IMR-90 (cell line): Measurements from ENCODE around the gene COL2A1. TPM values are rescaled to one million over a fixed set of nuclear protein-coding genes. Genes with fewer than 3 reads are reported as not detected.

Source experiments
- ATAC-seq: fragments of 200-7000 bp; cut with Tn5 transposase; 2 replicates; pipeline ENCODE4 v1.9.1; 2020; ENCODE audit warnings: low read depth, mild to moderate bottlenecking, moderate library complexity
- BruUV-seq: library from RNA; stranded (reverse); fragments of 400-500 nt; replicated peaks from 2 replicates; lab custom pipeline; 2021; lab: Mats Ljungman, UMichigan
- CTCF ChIA-PET: fragments of 300-600 bp; formaldehyde crosslinking; extraction: SDS; loops from one replicate; lab custom pipeline; 2021; ENCODE audit warnings: antibody characterized with exemption; lab: Yijun Ruan, JAX
- POLR2A ChIA-PET: fragments of 300-600 bp; sonication (Branson Sonifier 250); formaldehyde crosslinking; loops from one replicate; lab custom pipeline; 2022; ENCODE audit warnings: antibody characterized with exemption; ENCODE audit not compliant: unreplicated experiment; lab: Charles Lee
- DNase-seq: peaks from one replicate; pipeline ENCODE4 v3.0.0; 2013
- H2AFZ ChIP-seq: replicated peaks from 2 replicates; pipeline ENCODE3; 2013; ENCODE audit warnings: low read length, mild to moderate bottlenecking; ENCODE audit not compliant: poor library complexity
- H2AK5ac ChIP-seq: 2 replicates; pipeline ENCODE4 v1.6.1; 2013; ENCODE audit warnings: low read depth, low read length, inconsistent platforms
- H2AK9ac ChIP-seq: replicated peaks from 2 replicates; pipeline ENCODE3; 2013; ENCODE audit warnings: mild to moderate bottlenecking, low read depth, low read length, moderate library complexity; ENCODE audit not compliant: poor library complexity
- H2BK120ac ChIP-seq: 2 replicates; pipeline ENCODE4 v1.6.1; 2013; ENCODE audit warnings: low read depth, low read length, inconsistent platforms
- H2BK15ac ChIP-seq: 3 replicates; pipeline ENCODE4 v1.6.1; 2013; ENCODE audit warnings: low read depth, low read length, inconsistent platforms
- H2BK20ac ChIP-seq: 2 replicates; pipeline ENCODE4 v1.6.1; 2013; ENCODE audit warnings: low read depth, mild to moderate bottlenecking, inconsistent platforms, low read length, moderate library complexity
- H2BK5ac ChIP-seq: 2 replicates; pipeline ENCODE4 v1.6.1; 2013; ENCODE audit warnings: mild to moderate bottlenecking, low read depth, low read length, inconsistent platforms; ENCODE audit not compliant: poor library complexity, severe bottlenecking
- H3K14ac ChIP-seq: replicated peaks from 2 replicates; pipeline ENCODE4 v1.6.1; 2013; ENCODE audit warnings: low read depth, low read length, inconsistent platforms
- H3K18ac ChIP-seq: 2 replicates; pipeline ENCODE4 v1.6.1; 2013; ENCODE audit warnings: low read depth, low read length, control low read depth
- H3K23ac ChIP-seq: 2 replicates; pipeline ENCODE4 v1.6.1; 2013; ENCODE audit warnings: low read depth, low read length, inconsistent platforms
- H3K27ac ChIP-seq: 2 replicates; pipeline ENCODE4 v1.5.1; 2013; ENCODE audit warnings: mild to moderate bottlenecking, control low read depth, low read length; ENCODE audit not compliant: insufficient read depth
- H3K27me3 ChIP-seq: 2 replicates; pipeline ENCODE4 v1.6.1; 2013; ENCODE audit warnings: low read length; ENCODE audit not compliant: control insufficient read depth, insufficient read depth
- H3K36me3 ChIP-seq: 2 replicates; pipeline ENCODE4 v1.6.1; 2013; ENCODE audit warnings: low read length, mixed read lengths; ENCODE audit not compliant: control insufficient read depth, insufficient read depth
- H3K4ac ChIP-seq: 2 replicates; pipeline ENCODE4 v1.6.1; 2013; ENCODE audit warnings: low read depth, low read length, inconsistent platforms
- H3K4me1 ChIP-seq: 2 replicates; pipeline ENCODE4 v1.6.1; 2013; ENCODE audit warnings: low read length, mixed read lengths; ENCODE audit not compliant: control insufficient read depth, insufficient read depth
- H3K4me2 ChIP-seq: 2 replicates; pipeline ENCODE4 v1.6.1; 2013; ENCODE audit warnings: low read depth, mild to moderate bottlenecking, control low read depth, low read length, moderate library complexity
- H3K4me3 ChIP-seq: 2 replicates; pipeline ENCODE4 v1.5.1; 2013; ENCODE audit warnings: low read depth, mild to moderate bottlenecking, control low read depth, low read length, moderate library complexity; ENCODE audit not compliant: insufficient read depth
- H3K56ac ChIP-seq: 2 replicates; pipeline ENCODE4 v1.6.1; 2013; ENCODE audit warnings: low read length, inconsistent platforms; ENCODE audit not compliant: insufficient read depth; ENCODE audit errors: extremely low read depth
- H3K79me1 ChIP-seq, 2 experiments: 2 replicates each; pipeline ENCODE4 v1.6.1; 2013; ENCODE audit warnings: low read length in 2 of 2, inconsistent platforms in 1 of 2, low read depth in 1 of 2
- H3K9ac ChIP-seq: 2 replicates; pipeline ENCODE4 v1.6.1; 2013; ENCODE audit warnings: low read depth, low read length, control low read depth
- H3K9me1 ChIP-seq: 2 replicates; pipeline ENCODE4 v1.6.1; 2013; ENCODE audit warnings: low read length, inconsistent platforms; ENCODE audit not compliant: insufficient read depth
- H3K9me3 ChIP-seq: 2 replicates; pipeline ENCODE4 v1.6.1; 2013; ENCODE audit warnings: low read length; ENCODE audit not compliant: control insufficient read depth, insufficient read depth
- H4K20me1 ChIP-seq: 2 replicates; pipeline ENCODE4 v1.6.1; 2013; ENCODE audit warnings: low read length, inconsistent platforms; ENCODE audit not compliant: insufficient read depth
- H4K5ac ChIP-seq: 2 replicates; pipeline ENCODE4 v1.6.1; 2013; ENCODE audit warnings: mild to moderate bottlenecking, low read depth, low read length, control low read depth
- H4K8ac ChIP-seq, 2 experiments: 2 replicates each; pipeline ENCODE4 v1.6.1; 2013; ENCODE audit warnings: low read depth in 2 of 2, low read length in 2 of 2, control low read depth in 1 of 2, inconsistent platforms in 1 of 2
- H4K91ac ChIP-seq: 2 replicates; pipeline ENCODE4 v1.6.1; 2013; ENCODE audit warnings: low read depth, low read length, inconsistent platforms; ENCODE audit not compliant: insufficient read depth
- BHLHE40 ChIP-seq: fragments of 150-350 bp; IDR thresholded peaks from 2 replicates; pipeline ENCODE4 v1.6.1; 2016; ENCODE audit warnings: mild to moderate bottlenecking, low read depth, low read length
- CEBPB ChIP-seq: IDR thresholded peaks from 2 replicates; pipeline ENCODE4 v1.6.1; 2012; ENCODE audit warnings: low read depth, low read length, improper control_type of control experiment
- CHD1 ChIP-seq: IDR thresholded peaks from 2 replicates; pipeline ENCODE4 v1.6.1; 2012; ENCODE audit warnings: low read depth, low read length, improper control_type of control experiment
- CTCF ChIP-seq: conservative IDR thresholded peaks from 2 replicates; pipeline ENCODE4 v1.5.1; 2012; ENCODE audit warnings: mild to moderate bottlenecking, low read depth, low read length, improper control_type of control experiment
- FOS ChIP-seq: fragments of 150-350 bp; IDR thresholded peaks from 2 replicates; pipeline ENCODE4 v1.6.1; 2016; ENCODE audit warnings: low read depth, low read length
- MAFK ChIP-seq: IDR thresholded peaks from 2 replicates; pipeline ENCODE4 v1.6.1; 2012; ENCODE audit warnings: low read depth, low read length, improper control_type of control experiment
- MAZ ChIP-seq: IDR thresholded peaks from 2 replicates; pipeline ENCODE4 v1.6.1; 2012; ENCODE audit warnings: low read depth, mild to moderate bottlenecking, low read length, improper control_type of control experiment, moderate library complexity, borderline replicate concordance
- MXI1 ChIP-seq: IDR thresholded peaks from 2 replicates; pipeline ENCODE4 v1.6.1; 2012; ENCODE audit warnings: low read depth, mild to moderate bottlenecking, low read length, moderate library complexity, borderline replicate concordance
- NFE2L2 ChIP-seq: fragments of 150-350 bp; IDR thresholded peaks from 2 replicates; pipeline ENCODE4 v1.6.1; 2016; ENCODE audit warnings: low read depth, mild to moderate bottlenecking, low read length
- POLR2A ChIP-seq: IDR thresholded peaks from 2 replicates; pipeline ENCODE4 v1.6.1; 2012; ENCODE audit warnings: mild to moderate bottlenecking, low read depth, low read length
- RAD21 ChIP-seq: IDR thresholded peaks from 2 replicates; pipeline ENCODE4 v1.6.1; 2012; ENCODE audit warnings: low read length, improper control_type of control experiment
- RCOR1 ChIP-seq: IDR thresholded peaks from 2 replicates; pipeline ENCODE4 v1.6.1; 2012; ENCODE audit warnings: mild to moderate bottlenecking, low read length, improper control_type of control experiment; ENCODE audit not compliant: insufficient replicate concordance
- RFX5 ChIP-seq: IDR thresholded peaks from 2 replicates; pipeline ENCODE4 v1.8.0; 2012; ENCODE audit warnings: low read depth, mild to moderate bottlenecking, low read length, moderate library complexity
- SMC3 ChIP-seq: fragments of 150-350 bp; IDR thresholded peaks from 2 replicates; pipeline ENCODE4 v1.6.1; 2016; ENCODE audit warnings: low read depth, mild to moderate bottlenecking, antibody characterized with exemption, low read length, moderate library complexity
- USF2 ChIP-seq: fragments of 150-350 bp; IDR thresholded peaks from 2 replicates; pipeline ENCODE4 v1.6.1; 2017; ENCODE audit warnings: mild to moderate bottlenecking, antibody characterized with exemption, low read length, low read depth
- WGBS, 2 experiments: methylation state at CpG; one replicate each; pipeline versions ENCODE4 v1.1.5 to v1.1.7; 2013; ENCODE audit warnings: missing lambda C conversion rate in 2 of 2; ENCODE audit not compliant: insufficient read length in 1 of 2; ENCODE audit errors: extremely low coverage in 2 of 2; 5-methylcytosine and 5-hydroxymethylcytosine counted together
- dilution Hi-C: fragments of 300-500 bp; cut with HindIII; formaldehyde crosslinking; loops from one replicate; pipeline ENCODE4 v1.14.3; 2018; ENCODE audit warnings: low sequenced_read_pairs; ENCODE audit not compliant: unreplicated experiment
- in situ Hi-C: fragments of 300-500 bp; cut with MboI; formaldehyde crosslinking; loops from 3 replicates; pipeline ENCODE4 v1.14.3; 2019; ENCODE audit warnings: low sequenced_read_pairs, inconsistent platforms, mixed read lengths
- intact Hi-C: fragments of 100-400 bp; cut with micrococcal nuclease; formaldehyde crosslinking; loops from 2 replicates; pipeline ENCODE4 v1.10.0; 2022
- polyA plus RNA-seq, 3 experiments: library from polyadenylated mRNA; depleted of rRNA; stranded (reverse); fragments of >200 nt; gene quantifications; 2 replicates each; pipeline ENCODE4 v1.2.3, GENCODE V29; 2012; ENCODE audit warnings: low replicate concordance in 1 of 3
- total RNA-seq: library from RNA; depleted of rRNA; stranded (reverse); fragments of >200 nt; gene quantifications from 2 replicates; pipeline ENCODE4 v1.2.3, GENCODE V29; 2012
- TF ChIP-seq, protein P1 (sequence below): fragments of 150-350 bp; IDR thresholded peaks from 2 replicates; pipeline ENCODE4 v1.6.1; 2016; ENCODE audit warnings: low read depth, mild to moderate bottlenecking, low read length, moderate library complexity, borderline replicate concordance

Gene COL2A1
- total and polyA plus RNA-seq, 2 of the 4 experiments (the other 2 are of a cell fraction): 0.05 TPM; not detected in 1

DNA sequence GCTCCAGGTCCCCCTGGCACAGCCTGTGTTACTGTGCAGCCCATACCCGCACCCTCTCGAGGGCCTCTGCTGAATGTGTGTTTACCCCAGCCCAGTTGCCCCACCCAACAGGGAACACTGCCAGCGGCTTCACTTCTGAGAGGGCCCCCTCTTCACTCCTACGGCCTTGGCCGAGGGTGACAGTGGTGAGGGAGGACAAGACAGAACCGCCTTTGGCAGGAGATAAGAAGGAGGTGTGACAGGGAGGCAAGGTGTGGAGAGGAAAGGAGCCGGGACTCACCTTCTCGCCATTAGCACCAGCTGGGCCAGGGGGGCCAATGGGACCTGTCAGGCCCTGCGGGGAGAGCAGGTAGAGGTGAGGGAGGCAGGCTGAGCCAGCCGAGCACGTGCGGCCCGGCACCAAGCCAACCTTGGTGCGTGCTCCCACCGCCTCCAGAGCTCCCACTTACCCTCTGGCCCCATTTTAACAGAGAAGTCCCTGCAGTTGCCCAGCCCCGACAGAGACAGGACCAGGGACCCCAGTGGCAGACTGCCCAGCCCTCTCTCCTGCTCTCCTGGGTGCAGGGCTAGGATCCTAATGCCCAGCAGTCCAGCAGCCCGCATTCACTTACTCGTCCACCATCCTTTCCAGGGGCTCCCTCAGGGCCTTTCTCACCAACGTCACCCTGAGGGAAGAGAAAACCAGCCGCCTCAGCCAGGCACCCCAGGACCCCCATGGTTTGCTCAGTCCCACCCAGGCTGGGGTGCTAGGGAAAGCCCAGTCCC, 22.6 kb downstream of the COL2A1 start:
- no TSS peak for BruUV-seq
- Histone ChIP-seq H3K4me1 (no peaks in the 10 kb centered on the region), H3K9me3 (no peaks in the 10 kb centered on the region), H3K9me1 (no peaks in the 10 kb centered on the region; the same call in 1 of the 2 replicates), H3K4me2 (no peak overlapping the region), H2AK5ac (no peak overlapping the region), H2AFZ (no peak overlapping the region), H2BK15ac (no peak overlapping the region), H3K79me1 (no peaks in the 10 kb centered on the region), H3K9ac (no peak overlapping the region), H2BK20ac (no peak overlapping the region), H3K18ac (no peak overlapping the region), H2BK5ac (no peak overlapping the region), H3K56ac (no peak overlapping the region), H4K8ac (no peak overlapping the region), H3K27me3 (peaks cover 43% of the 10 kb centered on the region), H3K4ac (no peak overlapping the region), H2AK9ac (no peak overlapping the region), H3K4me3 (no peak overlapping the region), H3K23ac (no peak overlapping the region), H3K36me3 (no peaks in the 10 kb centered on the region), H4K5ac (no peak overlapping the region), H4K91ac (no peak overlapping the region), H2BK120ac (no peak overlapping the region), H3K14ac (no peak overlapping the region), H3K27ac (no peak overlapping the region), H4K20me1 (no peaks in the 10 kb centered on the region)
- ChIA-PET CTCF (no interaction called here), POLR2A (no interaction called here)
- intact Hi-C loops (no loop called here), in situ Hi-C loops (no loop called here), dilution Hi-C loops (no loop called here)
- WGBS, 2 experiments: 69% methylated on average over 2 of the region's 20 CpGs; no CpG with 5 or more reads in 1 of the 2 experiments
- ATAC-seq (no peak), DNase-seq (no peak)
- TF ChIP-seq BHLHE40 (no peak), MAZ (no peak), RAD21 (no peak), MAFK (no peak), POLR2A (no peak), CHD1 (no peak), USF2 (no peak), SMC3 (no peak), FOS (no peak), RFX5 (no peak), MXI1 (no peak), CEBPB (no peak), RCOR1 (no peak), CTCF (no peak), NFE2L2 (no peak)
- TF ChIP-seq, protein P1, sequence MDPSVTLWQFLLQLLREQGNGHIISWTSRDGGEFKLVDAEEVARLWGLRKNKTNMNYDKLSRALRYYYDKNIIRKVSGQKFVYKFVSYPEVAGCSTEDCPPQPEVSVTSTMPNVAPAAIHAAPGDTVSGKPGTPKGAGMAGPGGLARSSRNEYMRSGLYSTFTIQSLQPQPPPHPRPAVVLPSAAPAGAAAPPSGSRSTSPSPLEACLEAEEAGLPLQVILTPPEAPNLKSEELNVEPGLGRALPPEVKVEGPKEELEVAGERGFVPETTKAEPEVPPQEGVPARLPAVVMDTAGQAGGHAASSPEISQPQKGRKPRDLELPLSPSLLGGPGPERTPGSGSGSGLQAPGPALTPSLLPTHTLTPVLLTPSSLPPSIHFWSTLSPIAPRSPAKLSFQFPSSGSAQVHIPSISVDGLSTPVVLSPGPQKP: no peak
